Activated T-cell treated with anti-CD3 and anti-CD28 coated beads, Interleukin-2, amount 50 U/mL, for 4 hours (primary cell): ENCODE data around the gene PPP2CA. TPM values are rescaled to one million over a fixed set of nuclear protein-coding genes. Genes with fewer than 3 reads are reported as not detected.

Source experiments
- ATAC-seq, 2 donors: fragments of 200-7000 bp; cut with Tn5 transposase; one replicate each; pipeline ENCODE4 v1.10.0; 2021
- DNase-seq: peaks from one replicate; pipeline ENCODE4 v3.0.0-alpha.2; 2020
- H3K27me3 Mint-ChIP-seq: one replicate; pipeline ENCODE4 v1.8.0; 2021; ENCODE audit warnings: low read depth, mixed read lengths
- H3K36me3 Mint-ChIP-seq: one replicate; pipeline ENCODE4 v1.8.0; 2022; ENCODE audit warnings: mixed read lengths; ENCODE audit not compliant: insufficient read depth
- H3K4me1 Mint-ChIP-seq: one replicate; pipeline ENCODE4 v1.8.0; 2021; ENCODE audit warnings: low read depth, mixed read lengths
- H3K4me3 Mint-ChIP-seq: one replicate; pipeline ENCODE4 v1.8.0; 2021; ENCODE audit warnings: mild to moderate bottlenecking, moderate library complexity, mixed read lengths
- H3K9me3 Mint-ChIP-seq: one replicate; pipeline ENCODE4 v1.8.0; 2021; ENCODE audit warnings: mixed read lengths
- total RNA-seq, 3 donors: library from RNA; stranded (reverse); gene quantifications; one replicate each; pipeline ENCODE4 v1.2.1, GENCODE V29; 2021

PPP2CA gene
- total RNA-seq, 3 donors from 2014 or later, result 206 to 213 (median 209) TPM

DNA sequence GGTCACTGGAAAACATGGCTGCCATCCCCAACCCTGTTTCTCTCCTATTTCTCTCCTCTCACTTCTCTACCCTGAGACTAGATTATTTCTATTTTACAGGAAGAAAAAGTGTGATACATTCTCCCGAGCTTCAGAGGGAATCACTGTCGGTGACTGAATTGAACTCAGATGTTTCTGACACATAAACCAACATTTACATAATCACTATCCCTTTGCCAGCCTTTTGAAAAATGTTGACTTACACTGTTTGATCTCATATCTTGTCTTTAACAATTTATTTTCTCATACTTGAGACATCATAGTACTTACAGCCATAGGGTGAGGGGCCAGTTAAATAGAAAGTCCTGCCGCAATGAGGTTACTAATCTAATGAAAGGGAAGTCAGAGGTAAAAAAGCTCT lies 25.1 kb upstream of the PPP2CA start:
- Mint-ChIP-seq H3K9me3 (no peaks in the 10 kb centered on the region), H3K36me3 (no peaks in the 10 kb centered on the region), H3K4me1 (no peaks in the 10 kb centered on the region), H3K4me3 (no peak overlapping the region), H3K27me3 (peaks cover 5% of the 10 kb centered on the region)
- ATAC-seq (no peak), DNase-seq (no peak)

DNA sequence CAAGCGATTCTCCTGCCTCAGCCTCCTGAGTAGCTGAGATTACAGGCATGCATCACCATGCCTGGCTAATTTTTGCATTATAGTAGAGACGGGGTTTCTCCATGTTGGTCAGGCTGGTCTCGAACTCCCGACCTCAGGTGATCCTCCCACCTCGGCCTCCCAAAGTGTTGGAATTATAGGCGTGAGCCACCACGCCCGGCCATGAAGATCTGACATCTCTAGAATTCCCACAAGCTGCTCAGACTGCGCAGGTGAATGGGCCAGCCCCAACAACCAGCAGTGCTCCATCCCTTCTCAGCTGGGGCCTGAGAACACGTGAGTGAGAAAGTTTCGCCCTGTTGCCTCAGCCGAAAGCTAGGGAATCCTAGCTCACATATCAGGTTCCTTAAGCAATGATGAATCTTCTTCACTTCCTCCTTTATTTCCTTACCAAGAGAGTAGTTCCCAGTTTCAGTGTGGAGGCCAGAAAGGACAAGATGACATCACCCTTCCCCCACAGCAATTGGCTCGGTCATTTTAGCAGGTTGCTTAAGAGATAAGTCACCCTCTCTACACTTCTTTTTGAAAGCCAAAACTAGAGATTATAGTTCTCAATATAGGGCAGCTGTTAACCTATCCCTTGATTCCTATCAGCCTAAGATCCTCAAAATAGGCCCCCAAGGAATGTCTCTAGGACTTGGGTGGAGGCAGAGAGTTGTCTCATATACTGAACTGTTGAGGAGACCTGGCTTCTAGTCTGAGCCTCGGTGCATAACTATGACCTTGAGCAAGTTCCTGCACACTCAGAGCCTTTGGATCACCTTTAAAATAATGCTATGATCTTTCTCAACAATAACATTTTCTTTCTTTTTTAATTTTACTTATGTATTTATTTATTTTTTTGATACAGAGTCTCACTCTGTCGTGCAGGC lies 23.9 kb upstream of the PPP2CA start:
- Mint-ChIP-seq H3K4me3 (no peak overlapping the region), H3K27me3 (peaks cover 7% of the 10 kb centered on the region), H3K4me1 (no peaks in the 10 kb centered on the region), H3K36me3 (no peaks in the 10 kb centered on the region), H3K9me3 (no peaks in the 10 kb centered on the region)
- no peak for DNase-seq
- ATAC-seq, result no peak

DNA sequence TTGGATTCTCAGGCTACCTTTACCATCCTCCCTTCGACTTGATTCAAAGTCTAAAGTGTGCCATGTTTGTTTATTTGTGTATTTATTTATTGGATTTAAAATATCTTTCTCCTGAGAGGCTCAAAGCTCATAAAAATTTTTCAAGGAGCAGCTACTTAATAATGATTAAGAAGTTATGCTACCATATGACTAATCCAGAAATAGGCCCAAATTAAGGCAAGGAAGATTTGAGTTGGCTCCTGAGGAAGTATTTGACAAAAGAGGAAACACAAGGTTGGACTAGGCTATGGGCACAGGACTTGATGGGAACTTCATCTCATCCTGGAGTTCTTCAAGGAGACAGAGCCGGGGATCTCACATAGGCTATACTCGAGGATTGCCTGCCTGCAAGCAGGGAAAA lies 22.4 kb upstream of the PPP2CA start:
- ATAC-seq (no peak), DNase-seq (no peak)
- Mint-ChIP-seq H3K9me3 (no peaks in the 10 kb centered on the region), H3K4me3 (no peak overlapping the region), H3K4me1 (no peaks in the 10 kb centered on the region), H3K27me3 (peaks cover 2% of the 10 kb centered on the region), H3K36me3 (no peaks in the 10 kb centered on the region)

DNA sequence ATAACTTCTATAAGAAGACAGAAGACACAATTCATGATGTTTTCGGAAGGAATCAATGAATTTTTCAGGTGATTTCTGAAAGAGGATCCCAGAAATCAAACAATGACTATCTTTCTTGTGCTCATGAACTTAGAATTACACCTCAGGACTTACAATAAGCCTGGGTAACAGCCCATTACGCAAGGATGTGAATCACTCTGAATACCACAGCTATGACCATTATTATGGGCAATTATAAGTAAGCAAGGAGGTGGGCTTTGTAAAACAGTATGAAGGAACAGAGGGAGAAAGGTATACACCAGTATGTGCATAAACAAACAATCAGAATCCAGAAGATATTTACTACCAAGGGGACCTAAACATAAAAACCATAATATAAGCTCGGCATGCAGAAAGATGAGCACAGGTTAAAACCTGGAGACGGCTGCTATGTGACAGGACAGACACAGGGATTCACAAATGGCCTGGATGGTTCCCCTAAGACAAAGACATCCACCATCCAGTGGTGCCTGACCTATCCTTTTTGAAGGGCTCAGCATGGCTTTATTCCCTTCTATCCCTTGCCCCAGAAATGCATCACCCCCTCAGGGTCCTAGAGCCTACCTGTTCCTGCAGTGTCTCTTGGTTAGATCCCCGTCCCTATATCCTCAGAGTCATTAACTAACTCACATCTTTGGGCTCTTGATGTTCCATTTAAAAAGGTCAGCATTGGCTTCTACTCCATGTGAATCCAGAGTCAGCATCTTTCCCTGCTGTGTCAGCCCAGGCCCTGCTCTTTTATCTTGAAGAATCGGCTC lies 21.8 kb upstream of the PPP2CA start:
- ATAC-seq (no peak), DNase-seq (no peak)
- Mint-ChIP-seq H3K4me3 (no peak overlapping the region), H3K9me3 (no peaks in the 10 kb centered on the region), H3K36me3 (no peaks in the 10 kb centered on the region), H3K4me1 (no peaks in the 10 kb centered on the region), H3K27me3 (peaks cover 2% of the 10 kb centered on the region)

DNA sequence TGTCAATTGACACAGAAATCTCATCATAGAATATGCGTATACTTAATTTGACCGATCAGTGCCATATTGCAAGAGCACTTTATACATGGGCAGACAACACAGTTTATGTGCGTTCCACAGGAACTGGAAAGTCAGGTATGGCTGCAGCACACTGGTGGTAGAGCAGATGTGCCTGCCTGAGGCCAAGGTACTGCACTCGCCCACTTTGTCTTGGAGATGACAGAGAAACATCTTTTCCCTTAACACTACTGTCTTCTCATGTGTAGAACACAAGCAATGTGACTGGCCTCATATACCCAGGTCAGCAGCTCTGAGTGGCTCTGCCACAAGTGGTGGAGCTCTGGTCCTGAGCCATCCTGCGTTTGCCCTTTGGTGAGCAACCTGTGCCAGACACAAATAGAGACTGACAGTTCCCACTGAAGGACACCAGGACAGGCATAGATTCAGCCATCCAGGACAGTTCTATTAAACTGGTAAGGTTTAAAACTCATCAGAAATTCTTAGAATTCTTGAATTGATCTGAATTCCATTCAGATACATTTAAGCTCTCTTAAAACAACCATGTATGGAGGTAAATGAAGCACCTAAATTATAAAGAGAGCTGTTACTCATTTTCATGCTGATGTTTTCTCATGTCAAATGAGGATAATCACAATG lies 21.0 kb upstream of the PPP2CA start:
- H3K9me3 Mint-ChIP-seq, result no peaks in the 10 kb centered on the region
- no peak overlapping the region for H3K4me3 Mint-ChIP-seq
- H3K4me1 Mint-ChIP-seq, result no peaks in the 10 kb centered on the region
- H3K27me3 Mint-ChIP-seq, result peaks cover 2% of the 10 kb centered on the region
- ATAC-seq (no peak), DNase-seq (no peak)
- no peaks in the 10 kb centered on the region for H3K36me3 Mint-ChIP-seq

DNA sequence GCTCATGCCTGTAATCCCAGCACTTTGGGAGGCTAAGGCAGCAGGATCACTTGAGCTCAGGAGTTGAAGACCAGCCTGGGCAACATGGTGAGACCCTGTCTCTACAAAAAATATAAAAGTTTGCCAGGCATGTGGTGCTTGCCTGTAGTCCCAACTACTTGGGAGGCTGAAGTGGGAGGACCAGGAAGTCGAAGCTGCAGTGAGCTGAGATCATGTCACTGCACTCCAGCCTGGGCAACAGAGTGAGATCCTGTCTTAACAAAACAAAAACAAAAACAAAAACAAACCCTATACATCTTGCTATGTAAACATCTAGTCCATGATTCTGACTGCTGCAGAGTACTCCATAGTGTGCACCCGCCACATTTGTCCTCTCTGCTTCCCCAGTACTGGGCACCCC lies 19.8 kb upstream of the PPP2CA start:
- Mint-ChIP-seq H3K4me3 (no peak overlapping the region), H3K4me1 (no peaks in the 10 kb centered on the region), H3K9me3 (no peaks in the 10 kb centered on the region), H3K36me3 (no peaks in the 10 kb centered on the region), H3K27me3 (peaks cover 2% of the 10 kb centered on the region)
- DNase-seq (no peak), ATAC-seq (no peak)

DNA sequence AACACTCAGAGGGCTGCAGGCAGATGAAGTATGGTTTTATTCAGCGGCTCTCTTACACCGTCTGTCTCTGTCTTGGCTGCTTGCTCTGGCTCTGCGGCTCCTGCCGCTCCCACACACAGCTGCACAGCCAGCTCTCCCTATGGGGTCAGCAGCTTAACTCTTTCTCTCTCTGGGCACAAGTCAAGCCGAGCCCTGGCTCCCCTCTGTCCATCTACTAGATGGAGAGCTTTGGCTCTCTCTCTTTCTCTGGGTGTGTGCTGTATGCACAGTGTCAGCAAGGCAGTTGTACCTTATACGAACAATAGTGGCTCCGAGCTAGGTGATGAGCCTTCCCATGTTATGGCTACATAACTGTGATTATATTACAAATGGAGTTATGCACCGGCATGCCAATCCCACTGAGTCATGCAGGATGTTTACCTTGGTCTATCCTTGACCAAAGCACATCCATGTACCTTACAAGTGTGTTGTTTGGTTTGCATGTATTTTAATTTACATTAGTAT lies 19.3 kb upstream of the PPP2CA start:
- Mint-ChIP-seq H3K4me3 (no peak overlapping the region), H3K9me3 (no peaks in the 10 kb centered on the region), H3K4me1 (no peaks in the 10 kb centered on the region), H3K27me3 (peaks cover 2% of the 10 kb centered on the region), H3K36me3 (no peaks in the 10 kb centered on the region)
- ATAC-seq (no peak), DNase-seq (no peak)

DNA sequence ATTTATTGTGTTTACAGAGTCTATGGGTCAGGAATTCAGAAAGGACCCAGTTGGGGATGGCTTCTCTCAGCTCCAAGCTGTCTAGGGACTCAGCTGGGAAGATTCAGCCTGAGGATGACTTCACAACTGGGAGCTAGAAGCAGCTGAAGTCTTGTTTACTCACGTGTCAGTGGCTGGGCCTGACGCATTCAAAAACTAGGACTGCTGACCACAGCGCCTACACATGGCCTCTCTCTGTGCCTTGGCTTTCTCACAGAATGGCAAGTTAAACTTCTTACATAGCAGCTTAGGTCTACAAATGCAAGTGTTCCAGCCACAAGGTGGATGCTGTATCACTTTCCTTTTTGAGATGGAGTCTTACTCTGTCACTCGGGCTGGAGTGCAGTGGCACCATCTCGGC lies 16.3 kb upstream of the PPP2CA start:
- H3K4me1 Mint-ChIP-seq, result no peaks in the 10 kb centered on the region
- peaks cover 2% of the 10 kb centered on the region for H3K27me3 Mint-ChIP-seq
- DNase-seq (no peak), ATAC-seq (no peak)
- H3K4me3 Mint-ChIP-seq, result no peak overlapping the region
- no peaks in the 10 kb centered on the region for H3K9me3 Mint-ChIP-seq
- H3K36me3 Mint-ChIP-seq, result no peaks in the 10 kb centered on the region

DNA sequence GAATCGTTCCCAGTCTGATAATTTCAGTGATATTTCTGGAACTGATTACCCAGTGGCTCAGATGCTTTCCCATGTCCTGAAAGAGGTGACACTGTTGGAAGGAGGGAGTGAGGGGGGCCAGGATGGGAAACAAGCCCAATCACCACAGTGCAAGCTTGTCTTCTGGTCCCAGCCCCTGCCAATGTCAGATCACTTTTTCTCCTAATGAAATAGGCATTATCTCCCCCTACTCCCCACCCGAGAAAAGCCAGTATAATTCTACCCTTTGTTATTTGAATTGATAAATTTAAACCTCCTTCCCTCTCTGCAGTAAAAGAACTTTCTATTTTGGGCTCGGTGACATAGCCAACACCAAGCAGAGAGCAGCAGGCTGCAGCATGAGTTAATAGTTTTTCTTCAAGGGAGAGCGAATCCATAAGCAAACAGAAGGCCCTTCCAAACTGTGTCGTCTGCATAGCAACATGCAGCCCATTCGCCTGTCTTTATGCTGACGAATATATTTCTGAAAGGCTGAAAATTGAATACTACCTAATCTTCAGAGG lies 14.6 kb upstream of the PPP2CA start:
- Mint-ChIP-seq H3K36me3 (no peaks in the 10 kb centered on the region), H3K4me1 (no peaks in the 10 kb centered on the region), H3K4me3 (no peak overlapping the region), H3K27me3 (peaks cover 7% of the 10 kb centered on the region), H3K9me3 (no peaks in the 10 kb centered on the region)
- ATAC-seq (no peak), DNase-seq (no peak)

DNA sequence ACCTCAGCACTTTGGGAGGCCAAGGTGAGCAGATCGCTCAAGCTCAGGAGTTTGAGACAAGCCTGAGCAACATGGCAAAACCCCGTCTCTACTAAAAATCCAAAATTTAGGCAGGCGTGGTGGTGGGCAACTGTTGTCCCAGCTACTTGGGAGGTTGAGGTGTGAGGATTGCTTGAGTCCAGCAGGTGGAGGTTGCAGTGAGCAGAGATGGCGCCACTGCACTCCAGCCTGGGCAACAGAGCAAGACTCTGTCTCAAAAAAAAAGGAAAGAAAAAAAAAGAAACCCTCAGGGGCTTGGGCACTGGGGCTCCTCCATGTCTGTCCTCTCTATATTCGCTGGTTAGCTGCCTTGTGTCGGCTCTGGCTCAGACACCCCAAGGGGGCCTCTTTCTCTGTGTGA lies 10.9 kb upstream of the PPP2CA start:
- H3K36me3 Mint-ChIP-seq, result no peaks in the 10 kb centered on the region
- H3K4me3 Mint-ChIP-seq, result no peak overlapping the region

DNA sequence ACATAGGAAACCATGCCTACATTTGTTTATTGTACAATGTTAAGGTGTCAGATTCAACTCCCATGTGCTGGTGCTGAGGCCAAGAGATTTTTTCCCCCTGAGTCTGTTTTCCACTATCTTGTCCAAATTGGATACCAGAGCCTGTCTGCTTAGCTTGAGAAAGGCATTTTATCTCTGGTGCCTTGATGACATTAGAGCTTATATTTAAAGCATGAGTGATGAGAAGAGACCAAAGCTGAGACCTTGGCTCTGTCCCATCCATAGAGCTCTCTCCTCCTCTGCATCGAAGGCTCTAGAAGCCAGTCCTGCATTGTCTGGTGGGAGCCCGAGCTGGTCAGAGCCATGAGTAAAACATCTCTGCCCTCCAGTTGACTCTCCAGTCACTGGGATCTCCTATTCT lies 10.4 kb upstream of the PPP2CA start:
- ATAC-seq, result no peak
- Mint-ChIP-seq H3K9me3 (no peaks in the 10 kb centered on the region), H3K36me3 (no peaks in the 10 kb centered on the region), H3K27me3 (peaks cover 5% of the 10 kb centered on the region), H3K4me1 (no peaks in the 10 kb centered on the region), H3K4me3 (no peak overlapping the region)
- no peak for DNase-seq

More for the DNA sequence above, 10.9 kb upstream of the PPP2CA start:
- Mint-ChIP-seq H3K4me1 (no peaks in the 10 kb centered on the region), H3K9me3 (no peaks in the 10 kb centered on the region), H3K27me3 (peaks cover 5% of the 10 kb centered on the region)
- ATAC-seq (no peak), DNase-seq (no peak)

DNA sequence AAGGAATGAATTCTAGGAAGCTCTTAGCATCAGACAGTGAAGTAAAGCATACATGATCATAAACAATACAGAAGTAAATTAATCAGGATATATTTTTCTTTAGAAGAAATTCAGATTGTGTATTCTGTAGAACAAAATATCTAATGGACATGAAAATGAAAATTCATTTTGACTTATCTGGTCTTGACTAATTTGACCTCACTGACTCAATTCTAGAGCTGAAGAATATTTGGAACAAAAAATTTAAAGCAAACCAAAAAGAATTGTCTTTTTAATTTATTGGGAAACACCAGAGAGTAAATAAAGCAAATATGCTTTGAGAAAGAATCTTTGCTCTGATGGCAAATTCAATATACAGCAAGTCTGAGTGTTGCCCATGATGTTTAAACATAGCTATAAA lies 2.8 kb upstream of the PPP2CA start:
- H3K4me1 Mint-ChIP-seq, result peaks cover 21% of the 10 kb centered on the region
- no peak for DNase-seq
- no peak for ATAC-seq
- no peaks in the 10 kb centered on the region for H3K9me3 Mint-ChIP-seq
- peaks cover 12% of the 10 kb centered on the region for H3K36me3 Mint-ChIP-seq
- no peaks in the 10 kb centered on the region for H3K27me3 Mint-ChIP-seq
- H3K4me3 Mint-ChIP-seq, result no peak overlapping the region

DNA sequence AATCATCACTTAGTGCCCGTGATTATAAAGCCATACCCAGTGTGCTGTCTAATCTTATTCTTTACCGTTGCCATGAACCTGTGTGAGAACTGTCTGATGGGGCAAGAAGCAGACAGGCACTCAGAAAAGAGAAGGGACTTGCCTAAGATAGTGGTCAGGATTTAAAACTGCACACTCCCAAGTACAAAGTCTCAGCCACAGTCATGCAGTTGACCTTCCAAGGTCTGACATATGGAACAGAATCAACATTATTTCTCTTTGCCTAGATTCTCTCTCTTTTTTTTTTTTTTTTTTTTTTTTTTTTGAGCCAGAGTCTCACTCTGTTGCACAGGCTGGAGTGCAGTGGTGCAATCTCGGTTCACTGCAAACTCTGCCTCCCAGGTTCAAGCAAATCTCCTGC lies 1.9 kb upstream of the PPP2CA start:
- Mint-ChIP-seq H3K36me3 (peaks cover 15% of the 10 kb centered on the region), H3K9me3 (no peaks in the 10 kb centered on the region), H3K27me3 (no peaks in the 10 kb centered on the region), H3K4me3 (peak overlapping the region; percentile 90), H3K4me1 (peaks cover 25% of the 10 kb centered on the region)
- DNase-seq (no peak), ATAC-seq (no peak)

DNA sequence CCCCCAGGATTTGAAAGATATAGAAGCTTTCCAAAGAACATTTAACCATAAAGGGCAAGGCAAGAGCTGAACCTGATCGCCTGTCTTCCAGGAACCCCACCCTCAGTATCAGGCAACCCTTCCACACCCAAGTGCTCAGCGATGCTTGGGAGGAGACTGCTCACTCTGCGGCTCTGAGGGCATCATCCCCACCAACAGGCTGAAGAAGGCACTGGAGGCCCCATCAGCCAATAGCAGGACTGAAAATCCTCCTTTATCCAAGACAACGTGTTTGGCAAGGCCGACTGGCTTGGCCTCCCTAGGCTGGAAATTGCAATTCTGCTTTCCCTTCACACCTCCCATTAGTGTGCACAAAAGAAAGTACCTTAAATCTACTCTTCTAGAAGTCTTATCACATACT lies 1.4 kb upstream of the PPP2CA start:
- DNase-seq (no peak), ATAC-seq (no peak)
- H3K4me1 Mint-ChIP-seq, result peaks cover 30% of the 10 kb centered on the region
- H3K36me3 Mint-ChIP-seq, result peaks cover 15% of the 10 kb centered on the region
- H3K4me3 Mint-ChIP-seq, result peak overlapping the region; percentile 90
- no peaks in the 10 kb centered on the region for H3K9me3 Mint-ChIP-seq
- H3K27me3 Mint-ChIP-seq, result no peaks in the 10 kb centered on the region
